ENCODE results near the gene DNAAF2.

The DNAAF2 gene

GRCh38 chr14:49584058-49584457 lies 51.0 kb downstream of the DNAAF2 start:
- DNase-seq (ENCODE audit: low read depth, low spot score) = no peak

- no peak for DNase-seq (ENCODE audit: low read depth, low spot score)
Measured at GRCh38 chr14:49583629-49584028, 51.4 kb downstream of the DNAAF2 start.

GRCh38 chr14:49582113-49582977 lies 52.7 kb downstream of the DNAAF2 start:
- no peak for DNase-seq (ENCODE audit: low read depth, low spot score)

GRCh38 chr14:49581209-49582112 lies 53.6 kb downstream of the DNAAF2 start:
- DNase-seq (ENCODE audit: low read depth, low spot score) = no peak

- no peak for DNase-seq (ENCODE audit: low read depth, low spot score)
Measured at GRCh38 chr14:49579841-49580240, 55.2 kb downstream of the DNAAF2 start.

- DNase-seq (ENCODE audit: low read depth, low spot score) = no peak
Measured at GRCh38 chr14:49578141-49578540, 56.9 kb downstream of the DNAAF2 start.
